H9 (cell line): Measurements from ENCODE around the gene RAB24. TPM values are rescaled to one million over a fixed set of nuclear protein-coding genes. Genes with fewer than 3 reads are reported as not detected.

Source experiments
- DNase-seq: peaks from one replicate; pipeline ENCODE4 v3.0.0-alpha.2; 2017
- H2AFZ ChIP-seq: one replicate; pipeline ENCODE4 v1.6.1; 2013; ENCODE audit warnings: mild to moderate bottlenecking, low read length, control low read depth, moderate library complexity
- H2AK5ac ChIP-seq: 2 replicates; pipeline ENCODE4 v1.6.1; 2013; ENCODE audit warnings: low read length, control low read depth, mixed read lengths; ENCODE audit not compliant: insufficient read length
- H2BK120ac ChIP-seq: one replicate; pipeline ENCODE4 v1.6.1; 2013; ENCODE audit warnings: low read depth, mild to moderate bottlenecking, low read length, control low read depth, inconsistent platforms; ENCODE audit not compliant: poor library complexity, severe bottlenecking
- H2BK12ac ChIP-seq: 2 replicates; pipeline ENCODE4 v1.6.1; 2013; ENCODE audit warnings: low read length, control low read depth, mixed read lengths, low read depth; ENCODE audit not compliant: insufficient read length
- H2BK15ac ChIP-seq: 2 replicates; pipeline ENCODE4 v1.6.1; 2013; ENCODE audit warnings: low read depth, low read length, control low read depth
- H2BK20ac ChIP-seq: one replicate; pipeline ENCODE4 v1.6.1; 2013; ENCODE audit warnings: low read depth, mild to moderate bottlenecking, low read length, control low read depth, inconsistent platforms; ENCODE audit not compliant: poor library complexity, severe bottlenecking
- H2BK5ac ChIP-seq: 2 replicates; pipeline ENCODE4 v1.6.1; 2013; ENCODE audit warnings: low read length, control low read depth, mixed read lengths; ENCODE audit not compliant: insufficient read length
- H3K14ac ChIP-seq: 2 replicates; pipeline ENCODE4 v1.6.1; 2013; ENCODE audit warnings: low read length, control low read depth; ENCODE audit not compliant: insufficient read depth
- H3K18ac ChIP-seq: 2 replicates; pipeline ENCODE4 v1.6.1; 2013; ENCODE audit warnings: low read depth, mild to moderate bottlenecking, mixed read lengths, low read length, control low read depth; ENCODE audit not compliant: insufficient read length
- H3K23ac ChIP-seq: 2 replicates; pipeline ENCODE4 v1.6.1; 2013; ENCODE audit warnings: low read length, control low read depth, mixed read lengths, low read depth; ENCODE audit not compliant: insufficient read length
- H3K23me2 ChIP-seq: 2 replicates; pipeline ENCODE4 v1.6.1; 2013; ENCODE audit warnings: low read depth, mild to moderate bottlenecking, mixed read lengths, low read length, control low read depth; ENCODE audit not compliant: insufficient read length, poor library complexity, severe bottlenecking
- H3K27ac ChIP-seq: 2 replicates; pipeline ENCODE4 v1.5.1; 2013; ENCODE audit warnings: low read length, control low read depth, mixed read lengths, low read depth; ENCODE audit not compliant: insufficient read length
- H3K27me3 ChIP-seq: 2 replicates; pipeline ENCODE4 v1.6.1; 2013; ENCODE audit warnings: low read length, control low read depth, inconsistent platforms; ENCODE audit not compliant: insufficient read depth
- H3K4ac ChIP-seq: 2 replicates; pipeline ENCODE4 v1.6.1; 2013; ENCODE audit warnings: low read depth, mild to moderate bottlenecking, control low read depth, inconsistent platforms, low read length, moderate library complexity
- H3K4me1 ChIP-seq: 2 replicates; pipeline ENCODE4 v1.6.1; 2013; ENCODE audit warnings: low read length, control low read depth, inconsistent platforms; ENCODE audit not compliant: insufficient read depth
- H3K4me2 ChIP-seq: 2 replicates; pipeline ENCODE4 v1.6.1; 2013; ENCODE audit warnings: low read length, control low read depth, mixed read lengths; ENCODE audit not compliant: insufficient read length, insufficient read depth
- H3K56ac ChIP-seq: 2 replicates; pipeline ENCODE4 v1.6.1; 2013; ENCODE audit warnings: low read depth, mild to moderate bottlenecking, mixed read lengths, low read length, control low read depth; ENCODE audit not compliant: insufficient read length
- H3K79me1 ChIP-seq: 2 replicates; pipeline ENCODE4 v1.6.1; 2013; ENCODE audit warnings: low read depth, mild to moderate bottlenecking, moderate library complexity, low read length, control low read depth, inconsistent platforms; ENCODE audit not compliant: insufficient read depth, poor library complexity, severe bottlenecking
- H3K79me2 ChIP-seq: 2 replicates; pipeline ENCODE4 v1.6.1; 2013; ENCODE audit warnings: low read length, control low read depth, inconsistent platforms; ENCODE audit not compliant: insufficient read depth
- H3K9ac ChIP-seq: 2 replicates; pipeline ENCODE4 v1.6.1; 2013; ENCODE audit warnings: low read length, control low read depth, mixed read lengths; ENCODE audit not compliant: insufficient read length; ENCODE audit errors: extremely low read depth
- H3K9me3 ChIP-seq: one replicate; pipeline ENCODE4 v1.6.1; 2013; ENCODE audit warnings: low read depth, low read length, inconsistent platforms; ENCODE audit not compliant: control insufficient read depth
- H3T11ph ChIP-seq: one replicate; pipeline ENCODE4 v1.6.1; 2013; ENCODE audit warnings: mild to moderate bottlenecking, low read length, control low read depth, inconsistent platforms
- H4K20me1 ChIP-seq: one replicate; pipeline ENCODE4 v1.6.1; 2013; ENCODE audit not compliant: control insufficient read depth, insufficient read length, insufficient read depth
- H4K5ac ChIP-seq: 2 replicates; pipeline ENCODE4 v1.6.1; 2013; ENCODE audit warnings: low read depth, mild to moderate bottlenecking, mixed read lengths, low read length, control low read depth; ENCODE audit not compliant: insufficient read length
- H4K8ac ChIP-seq: replicated peaks from 2 replicates; pipeline ENCODE4 v1.6.1; 2013; ENCODE audit warnings: low read length, control low read depth, mixed read lengths, low read depth; ENCODE audit not compliant: insufficient read length
- H4K91ac ChIP-seq: 2 replicates; pipeline ENCODE4 v1.6.1; 2013; ENCODE audit warnings: low read depth, mild to moderate bottlenecking, moderate library complexity, mixed read lengths, low read length, control low read depth; ENCODE audit not compliant: insufficient read length
- H3K27ac Mint-ChIP-seq, 3 experiments: 2 replicates in 2 of 3; 3 replicates in 1 of 3; pipeline ENCODE4 v1.8.0; 2020 to 2021; ENCODE audit warnings: mixed read lengths in 3 of 3, mild to moderate bottlenecking in 1 of 3, moderate library complexity in 1 of 3
- H3K27me3 Mint-ChIP-seq: 2 replicates; pipeline ENCODE4 v1.8.0; 2021; ENCODE audit warnings: low read depth, mild to moderate bottlenecking, moderate library complexity, mixed read lengths
- H3K36me3 Mint-ChIP-seq, 3 experiments: 2 replicates in 2 of 3; 3 replicates in 1 of 3; pipeline ENCODE4 v1.8.0; 2020 to 2021; ENCODE audit warnings: low read depth in 3 of 3, mixed read lengths in 3 of 3; ENCODE audit not compliant: insufficient read depth in 1 of 3
- H3K4me1 Mint-ChIP-seq, 2 experiments: 2 replicates each; pipeline ENCODE4 v1.8.0; 2020; ENCODE audit warnings: mixed read lengths in 2 of 2
- H3K4me3 Mint-ChIP-seq, 2 experiments: 2 replicates in 1 of 2; 3 replicates in 1 of 2; pipeline ENCODE4 v1.8.0; 2020 to 2021; ENCODE audit warnings: mild to moderate bottlenecking in 2 of 2, mixed read lengths in 2 of 2, moderate library complexity in 1 of 2
- H3K9me3 Mint-ChIP-seq, 2 experiments: 2 replicates in 1 of 2; 3 replicates in 1 of 2; pipeline ENCODE4 v1.8.0; 2020; ENCODE audit warnings: mild to moderate bottlenecking in 2 of 2, mixed read lengths in 2 of 2, moderate library complexity in 1 of 2
- CTCF ChIP-seq: fragments of 200-600 bp; sonication (generic); conservative IDR thresholded peaks from 3 replicates; pipeline ENCODE4 v1.8.0; 2021; ENCODE audit warnings: antibody characterized with exemption, mild to moderate bottlenecking
- WGBS: extraction: QIAGEN DNeasy Blood & Tissue Kit; methylation state at CpG from one replicate; pipeline ENCODE4 v1.1.7; 2013; ENCODE audit warnings: missing lambda C conversion rate, low lambda C conversion rate, mixed read lengths; ENCODE audit not compliant: insufficient read length; ENCODE audit errors: extremely low coverage; 5-methylcytosine and 5-hydroxymethylcytosine counted together
- total RNA-seq: library from RNA; stranded (reverse); gene quantifications from 2 replicates; pipeline ENCODE4 v1.2.1, GENCODE V29; 2021

RAB24 gene
- total RNA-seq, 1 experiment from 2014 or later, result 17.6 TPM

- no peak overlapping the region for H3K56ac ChIP-seq
- DNase-seq, result no peak
- H3K4me2 ChIP-seq, result no peak overlapping the region
- no CpG with 5 or more reads among the region's 6 CpGs for WGBS
- H2BK15ac ChIP-seq, result no peak overlapping the region
- no peaks in the 10 kb centered on the region for H4K20me1 ChIP-seq
- H4K91ac ChIP-seq, result no peak overlapping the region
- no peak overlapping the region for H2BK5ac ChIP-seq
- H3K9ac ChIP-seq, result no peak overlapping the region
- H3K79me1 ChIP-seq, result no peaks in the 10 kb centered on the region
- Mint-ChIP-seq H3K9me3 (no peaks in the 10 kb centered on the region), H3K27ac (no peak overlapping the region), H3K36me3 (peaks cover 40 to 89% (median 87%) of the 10 kb centered on the region in 3 experiments; a peak in 6 of 7 replicates), H3K4me3 (no peak overlapping the region), H3K4me1 (no peaks in the 10 kb centered on the region), H3K27me3 (no peaks in the 10 kb centered on the region)
- H3K27ac ChIP-seq, result no peak overlapping the region
- H3K4me1 ChIP-seq, result no peaks in the 10 kb centered on the region
- no peak overlapping the region for H2AK5ac ChIP-seq
- H2BK12ac ChIP-seq, result no peak overlapping the region
- no peak overlapping the region for H3K23ac ChIP-seq
- H3K27me3 ChIP-seq, result no peaks in the 10 kb centered on the region
- no peaks in the 10 kb centered on the region for H3K23me2 ChIP-seq
- no peak for TF ChIP-seq CTCF
- H4K5ac ChIP-seq, result no peak overlapping the region
- H2BK120ac ChIP-seq, result no peak overlapping the region
- no peaks in the 10 kb centered on the region for H3K9me3 ChIP-seq
- H2BK20ac ChIP-seq, result no peak overlapping the region
- H4K8ac ChIP-seq, result no peak overlapping the region
- H3T11ph ChIP-seq, result no peak overlapping the region
- H3K4ac ChIP-seq, result no peak overlapping the region
- no peak overlapping the region for H3K18ac ChIP-seq
- H2AFZ ChIP-seq, result no peak overlapping the region
- H3K14ac ChIP-seq, result no peak overlapping the region
- H3K79me2 ChIP-seq, result no peaks in the 10 kb centered on the region; the same call in 1 of the 2 replicates
These were observed 27.6 kb downstream of the RAB24 start for GRCh38 chr5:177275883-177276282.
